ENCODE results near the gene RCAN2.

- TF ChIP-seq POLR2AphosphoS5 (IDR thresholded peaks at IDR 0.05) (no peak), CTCF (IDR thresholded peaks at IDR 0.05) (no peak)
These were observed 35.4 kb upstream of the RCAN2 start for GRCh38 chr6:46526607-46527006.
